ENCODE data around the gene MPL. TPM values are rescaled to one million over a fixed set of nuclear protein-coding genes. Genes with fewer than 3 reads are reported as not detected.

Gene MPL
- total and polyA plus RNA-seq, 2 experiments from 2014 or later: not detected

DNA sequence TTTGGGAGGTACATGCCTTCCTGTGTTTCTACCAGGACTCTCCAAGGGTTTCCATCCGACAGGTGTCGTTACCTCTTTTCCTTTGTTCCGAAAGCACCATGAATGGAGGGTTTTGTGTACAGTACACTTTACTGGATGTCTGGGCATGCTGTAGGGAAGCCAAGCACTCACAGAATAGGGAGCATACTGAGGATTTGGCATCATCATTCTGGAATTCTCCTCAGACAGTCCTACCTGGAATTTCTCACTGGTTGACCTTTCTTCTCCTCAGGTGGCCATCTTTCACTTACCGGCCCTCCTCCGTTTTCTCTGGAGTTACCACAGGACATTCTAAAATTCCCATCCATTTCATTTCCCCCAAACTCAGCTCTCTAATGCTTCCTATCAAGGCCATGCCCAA is 5.9 kb upstream of the MPL start:
- H3K9me2 ChIP-seq (ENCODE audit: insufficient read depth): no peaks in the 10 kb centered on the region
- H3K9me3 ChIP-seq (ENCODE audit: low read depth): no peaks in the 10 kb centered on the region
- no peak for DNase-seq
- H3K9ac ChIP-seq: no peak overlapping the region
- H3K36me3 ChIP-seq (ENCODE audit: low read depth): no peaks in the 10 kb centered on the region
- no peaks in the 10 kb centered on the region for H4K20me1 ChIP-seq (ENCODE audit: insufficient read depth)
- H3K4me1 ChIP-seq (ENCODE audit: insufficient read depth): peaks cover 15% of the 10 kb centered on the region
- H3K27me3 ChIP-seq (replicated peaks; ENCODE audit: insufficient read depth): no peaks in the 10 kb centered on the region
- H3K4me3 ChIP-seq: no peak overlapping the region
- no peak overlapping the region for H3K4me2 ChIP-seq (ENCODE audit: unreplicated experiment)
- peaks cover 4% of the 10 kb centered on the region; the same call in 1 of the 2 replicates for H3F3A ChIP-seq (ENCODE audit: insufficient read depth)
- H2AFZ ChIP-seq: no peak overlapping the region
- H3K79me2 ChIP-seq (ENCODE audit: insufficient read depth): no peaks in the 10 kb centered on the region
- H3K27ac ChIP-seq: no peak overlapping the region
- in situ Hi-C loops (cut with MboI): no loop called here
- no peak for TF ChIP-seq EZH2phosphoT487 (IDR thresholded peaks at IDR 0.05; ENCODE audit: insufficient read depth, low read depth)
- no peak for TF ChIP-seq EZH2 (IDR thresholded peaks at IDR 0.05; ENCODE audit: insufficient read depth, poor library complexity, severe bottlenecking)
- 98% methylated on average over 5 of the region's 5 CpGs for WGBS, 2 experiments (ENCODE audit: low coverage in 1 of 2, low lambda C conversion rate in 2 of 2, missing lambda C conversion rate in 2 of 2)

GRCh38 chr1:43334453-43335205 is 3.0 kb upstream of the MPL start:
- H3K4me2 ChIP-seq (ENCODE audit: unreplicated experiment): no peak overlapping the region
- no peak overlapping the region for H3K9ac ChIP-seq
- in situ Hi-C loops (cut with MboI): no loop called here
- no peaks in the 10 kb centered on the region for H3K9me2 ChIP-seq (ENCODE audit: insufficient read depth)
- no peak overlapping the region for H3K27ac ChIP-seq
- no peak for DNase-seq
- 68 to 73% methylated on average over 7 of the region's 7 CpGs for WGBS, 2 experiments (ENCODE audit: low coverage in 1 of 2, low lambda C conversion rate in 2 of 2, missing lambda C conversion rate in 2 of 2)
- no peaks in the 10 kb centered on the region for H4K20me1 ChIP-seq (ENCODE audit: insufficient read depth)
- no peaks in the 10 kb centered on the region for H3K9me3 ChIP-seq (ENCODE audit: low read depth)
- H3K36me3 ChIP-seq (ENCODE audit: low read depth): no peaks in the 10 kb centered on the region
- no peak overlapping the region for H3K4me3 ChIP-seq
- peaks cover 4% of the 10 kb centered on the region; the same call in 1 of the 2 replicates for H3F3A ChIP-seq (ENCODE audit: insufficient read depth)
- H3K27me3 ChIP-seq (replicated peaks; ENCODE audit: insufficient read depth): no peaks in the 10 kb centered on the region
- H3K4me1 ChIP-seq (ENCODE audit: insufficient read depth): peaks cover 13% of the 10 kb centered on the region
- H3K79me2 ChIP-seq (ENCODE audit: insufficient read depth): no peaks in the 10 kb centered on the region
- TF ChIP-seq EZH2 (IDR thresholded peaks at IDR 0.05; ENCODE audit: insufficient read depth, poor library complexity, severe bottlenecking) (no peak), EZH2phosphoT487 (IDR thresholded peaks at IDR 0.05; ENCODE audit: insufficient read depth, low read depth) (no peak)
- no peak overlapping the region for H2AFZ ChIP-seq

- no peaks in the 10 kb centered on the region for H3K27me3 ChIP-seq (replicated peaks; ENCODE audit: insufficient read depth)
- H3F3A ChIP-seq (ENCODE audit: insufficient read depth): no peaks in the 10 kb centered on the region
- H4K20me1 ChIP-seq (ENCODE audit: insufficient read depth): no peaks in the 10 kb centered on the region
- H3K9me2 ChIP-seq (ENCODE audit: insufficient read depth): no peaks in the 10 kb centered on the region
- H2AFZ ChIP-seq: no peak overlapping the region
- WGBS, 2 experiments (ENCODE audit: low coverage in 1 of 2, low lambda C conversion rate in 2 of 2, missing lambda C conversion rate in 2 of 2): 75 to 81% methylated on average over 5 of the region's 5 CpGs
- no peaks in the 10 kb centered on the region for H3K4me1 ChIP-seq (ENCODE audit: insufficient read depth)
- TF ChIP-seq EZH2 (IDR thresholded peaks at IDR 0.05; ENCODE audit: insufficient read depth, poor library complexity, severe bottlenecking) (no peak), EZH2phosphoT487 (IDR thresholded peaks at IDR 0.05; ENCODE audit: insufficient read depth, low read depth) (no peak)
- in situ Hi-C loops (cut with MboI): no loop called here
- no peaks in the 10 kb centered on the region for H3K9me3 ChIP-seq (ENCODE audit: low read depth)
- no peaks in the 10 kb centered on the region for H3K36me3 ChIP-seq (ENCODE audit: low read depth)
- no peak overlapping the region for H3K27ac ChIP-seq
- no peak overlapping the region for H3K4me2 ChIP-seq (ENCODE audit: unreplicated experiment)
- no peaks in the 10 kb centered on the region for H3K79me2 ChIP-seq (ENCODE audit: insufficient read depth)
- H3K9ac ChIP-seq: no peak overlapping the region
- no peak for DNase-seq
- H3K4me3 ChIP-seq: no peak overlapping the region
These were observed 383 bp downstream of the MPL start for GRCh38 chr1:43338001-43338400.

DNA sequence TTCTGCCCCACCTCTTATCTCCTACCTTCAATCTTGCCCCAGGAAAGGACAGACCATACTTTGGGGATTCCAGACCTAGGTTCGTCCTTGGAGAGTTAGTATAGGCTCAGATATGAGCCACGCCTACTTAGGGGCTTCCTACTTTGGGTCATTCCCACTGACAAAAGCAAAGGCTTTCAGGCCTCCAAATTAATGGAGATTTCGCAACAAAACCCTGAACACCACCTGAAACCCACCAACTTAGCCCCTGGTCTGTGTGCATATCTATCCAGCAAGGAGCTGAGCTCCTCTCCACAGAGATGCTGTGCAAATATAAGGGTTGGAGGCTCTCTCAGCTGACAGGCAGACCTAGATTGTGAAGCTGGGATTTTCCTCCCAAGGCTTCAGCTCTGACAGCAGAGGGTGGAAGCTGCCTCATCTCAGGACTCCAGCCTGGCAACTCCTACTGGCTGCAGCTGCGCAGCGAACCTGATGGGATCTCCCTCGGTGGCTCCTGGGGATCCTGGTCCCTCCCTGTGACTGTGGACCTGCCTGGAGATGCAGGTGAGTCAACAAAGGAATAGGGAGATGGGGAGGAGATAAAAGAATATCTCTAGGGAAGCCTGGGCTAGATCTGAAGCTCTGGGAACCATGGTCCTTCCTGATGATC is 2.1 kb downstream of the MPL start:
- H3F3A ChIP-seq (ENCODE audit: insufficient read depth): no peaks in the 10 kb centered on the region
- H2AFZ ChIP-seq: no peak overlapping the region
- WGBS, 2 experiments (ENCODE audit: low coverage in 1 of 2, low lambda C conversion rate in 2 of 2, missing lambda C conversion rate in 2 of 2): 68% methylated on average over 6 of the region's 6 CpGs
- H3K4me1 ChIP-seq (ENCODE audit: insufficient read depth): no peaks in the 10 kb centered on the region
- DNase-seq: no peak
- H3K27me3 ChIP-seq (replicated peaks; ENCODE audit: insufficient read depth): no peaks in the 10 kb centered on the region
- H3K79me2 ChIP-seq (ENCODE audit: insufficient read depth): no peaks in the 10 kb centered on the region
- H4K20me1 ChIP-seq (ENCODE audit: insufficient read depth): no peaks in the 10 kb centered on the region
- in situ Hi-C loops (cut with MboI): no loop called here
- no peak overlapping the region for H3K9ac ChIP-seq
- no peak overlapping the region for H3K4me2 ChIP-seq (ENCODE audit: unreplicated experiment)
- no peaks in the 10 kb centered on the region for H3K9me3 ChIP-seq (ENCODE audit: low read depth)
- no peak overlapping the region for H3K27ac ChIP-seq
- no peaks in the 10 kb centered on the region for H3K9me2 ChIP-seq (ENCODE audit: insufficient read depth)
- H3K4me3 ChIP-seq: no peak overlapping the region
- TF ChIP-seq EZH2phosphoT487 (IDR thresholded peaks at IDR 0.05; ENCODE audit: insufficient read depth, low read depth) (no peak), EZH2 (IDR thresholded peaks at IDR 0.05; ENCODE audit: insufficient read depth, poor library complexity, severe bottlenecking) (no peak)
- no peaks in the 10 kb centered on the region for H3K36me3 ChIP-seq (ENCODE audit: low read depth)

Data from GM23248 (cell line).